IMR-90 (cell line): Measurements from ENCODE around the gene ADCY9.

Experiments used
- BHLHE40 ChIP-seq: fragments of 150-350 bp; IDR thresholded peaks from 2 replicates; pipeline ENCODE4 v1.6.1; 2016; ENCODE audit warnings: mild to moderate bottlenecking, low read depth, low read length
- CEBPB ChIP-seq: IDR thresholded peaks from 2 replicates; pipeline ENCODE4 v1.6.1; 2012; ENCODE audit warnings: low read depth, low read length, improper control_type of control experiment
- CHD1 ChIP-seq: IDR thresholded peaks from 2 replicates; pipeline ENCODE4 v1.6.1; 2012; ENCODE audit warnings: low read depth, low read length, improper control_type of control experiment
- FOS ChIP-seq: fragments of 150-350 bp; IDR thresholded peaks from 2 replicates; pipeline ENCODE4 v1.6.1; 2016; ENCODE audit warnings: low read depth, low read length
- MAZ ChIP-seq: IDR thresholded peaks from 2 replicates; pipeline ENCODE4 v1.6.1; 2012; ENCODE audit warnings: low read depth, mild to moderate bottlenecking, low read length, improper control_type of control experiment, moderate library complexity, borderline replicate concordance
- NFE2L2 ChIP-seq: fragments of 150-350 bp; IDR thresholded peaks from 2 replicates; pipeline ENCODE4 v1.6.1; 2016; ENCODE audit warnings: low read depth, mild to moderate bottlenecking, low read length
- POLR2A ChIP-seq: IDR thresholded peaks from 2 replicates; pipeline ENCODE4 v1.6.1; 2012; ENCODE audit warnings: mild to moderate bottlenecking, low read depth, low read length
- RAD21 ChIP-seq: IDR thresholded peaks from 2 replicates; pipeline ENCODE4 v1.6.1; 2012; ENCODE audit warnings: low read length, improper control_type of control experiment
- RFX5 ChIP-seq: IDR thresholded peaks from 2 replicates; pipeline ENCODE4 v1.8.0; 2012; ENCODE audit warnings: low read depth, mild to moderate bottlenecking, low read length, moderate library complexity
- SMC3 ChIP-seq: fragments of 150-350 bp; IDR thresholded peaks from 2 replicates; pipeline ENCODE4 v1.6.1; 2016; ENCODE audit warnings: low read depth, mild to moderate bottlenecking, antibody characterized with exemption, low read length, moderate library complexity
- TF ChIP-seq, protein P1 (sequence below): conservative IDR thresholded peaks from 2 replicates; pipeline ENCODE4 v1.5.1; 2012; ENCODE audit warnings: mild to moderate bottlenecking, low read depth, low read length, improper control_type of control experiment
- TF ChIP-seq, protein P2 (sequence below): fragments of 150-350 bp; IDR thresholded peaks from 2 replicates; pipeline ENCODE4 v1.6.1; 2017; ENCODE audit warnings: mild to moderate bottlenecking, antibody characterized with exemption, low read length, low read depth

DNA sequence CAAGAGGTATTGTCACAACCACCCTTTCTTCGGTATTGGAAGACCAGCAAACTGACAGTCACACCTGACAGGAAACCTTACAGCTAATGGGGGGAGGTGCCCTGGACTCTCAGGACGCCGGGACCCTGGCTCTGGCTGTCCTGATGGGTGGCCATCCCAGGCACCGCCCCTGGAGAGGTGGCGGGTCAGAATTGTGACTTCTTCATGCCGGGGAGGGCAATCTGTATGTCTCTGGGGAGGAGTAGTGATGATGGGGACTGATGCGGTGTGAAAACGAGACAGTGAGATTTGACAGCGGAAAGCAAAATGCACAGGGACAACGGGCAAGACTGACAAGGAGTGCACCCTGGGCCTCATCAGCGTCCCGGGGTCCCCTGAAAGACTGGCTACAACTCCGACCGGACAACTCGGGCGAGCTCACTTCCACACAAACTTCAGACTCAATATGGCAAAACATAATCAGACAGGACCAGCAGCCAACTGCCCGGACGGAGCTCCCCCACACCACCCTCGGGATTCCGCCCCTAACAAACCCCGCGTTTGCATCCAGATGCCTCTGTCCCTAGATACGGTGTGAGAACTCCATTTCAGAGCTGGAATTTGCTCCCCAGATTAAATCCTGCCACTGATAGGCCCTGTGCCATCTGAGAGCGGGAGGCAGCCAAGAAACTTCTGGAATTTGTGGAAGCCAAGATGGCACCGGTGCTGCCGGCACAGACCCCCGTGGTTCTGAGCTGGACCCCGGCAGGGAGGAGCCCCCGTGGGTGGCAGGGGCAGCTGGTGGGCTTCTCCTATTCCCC is 152.2 kb downstream of the ADCY9 start:
- TF ChIP-seq, protein P1, sequence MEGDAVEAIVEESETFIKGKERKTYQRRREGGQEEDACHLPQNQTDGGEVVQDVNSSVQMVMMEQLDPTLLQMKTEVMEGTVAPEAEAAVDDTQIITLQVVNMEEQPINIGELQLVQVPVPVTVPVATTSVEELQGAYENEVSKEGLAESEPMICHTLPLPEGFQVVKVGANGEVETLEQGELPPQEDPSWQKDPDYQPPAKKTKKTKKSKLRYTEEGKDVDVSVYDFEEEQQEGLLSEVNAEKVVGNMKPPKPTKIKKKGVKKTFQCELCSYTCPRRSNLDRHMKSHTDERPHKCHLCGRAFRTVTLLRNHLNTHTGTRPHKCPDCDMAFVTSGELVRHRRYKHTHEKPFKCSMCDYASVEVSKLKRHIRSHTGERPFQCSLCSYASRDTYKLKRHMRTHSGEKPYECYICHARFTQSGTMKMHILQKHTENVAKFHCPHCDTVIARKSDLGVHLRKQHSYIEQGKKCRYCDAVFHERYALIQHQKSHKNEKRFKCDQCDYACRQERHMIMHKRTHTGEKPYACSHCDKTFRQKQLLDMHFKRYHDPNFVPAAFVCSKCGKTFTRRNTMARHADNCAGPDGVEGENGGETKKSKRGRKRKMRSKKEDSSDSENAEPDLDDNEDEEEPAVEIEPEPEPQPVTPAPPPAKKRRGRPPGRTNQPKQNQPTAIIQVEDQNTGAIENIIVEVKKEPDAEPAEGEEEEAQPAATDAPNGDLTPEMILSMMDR, result no peak
- TF ChIP-seq SMC3, result no peak
- TF ChIP-seq MAZ, result no peak
- no peak for TF ChIP-seq BHLHE40
- TF ChIP-seq, protein P2, sequence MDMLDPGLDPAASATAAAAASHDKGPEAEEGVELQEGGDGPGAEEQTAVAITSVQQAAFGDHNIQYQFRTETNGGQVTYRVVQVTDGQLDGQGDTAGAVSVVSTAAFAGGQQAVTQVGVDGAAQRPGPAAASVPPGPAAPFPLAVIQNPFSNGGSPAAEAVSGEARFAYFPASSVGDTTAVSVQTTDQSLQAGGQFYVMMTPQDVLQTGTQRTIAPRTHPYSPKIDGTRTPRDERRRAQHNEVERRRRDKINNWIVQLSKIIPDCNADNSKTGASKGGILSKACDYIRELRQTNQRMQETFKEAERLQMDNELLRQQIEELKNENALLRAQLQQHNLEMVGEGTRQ, result no peak
- TF ChIP-seq FOS, result no peak
- TF ChIP-seq RFX5, result no peak
- no peak for TF ChIP-seq POLR2A
- TF ChIP-seq RAD21, result no peak
- no peak for TF ChIP-seq CEBPB
- no peak for TF ChIP-seq NFE2L2
- TF ChIP-seq CHD1, result no peak
